ENCODE results near the gene PDLIM3.

DNA sequence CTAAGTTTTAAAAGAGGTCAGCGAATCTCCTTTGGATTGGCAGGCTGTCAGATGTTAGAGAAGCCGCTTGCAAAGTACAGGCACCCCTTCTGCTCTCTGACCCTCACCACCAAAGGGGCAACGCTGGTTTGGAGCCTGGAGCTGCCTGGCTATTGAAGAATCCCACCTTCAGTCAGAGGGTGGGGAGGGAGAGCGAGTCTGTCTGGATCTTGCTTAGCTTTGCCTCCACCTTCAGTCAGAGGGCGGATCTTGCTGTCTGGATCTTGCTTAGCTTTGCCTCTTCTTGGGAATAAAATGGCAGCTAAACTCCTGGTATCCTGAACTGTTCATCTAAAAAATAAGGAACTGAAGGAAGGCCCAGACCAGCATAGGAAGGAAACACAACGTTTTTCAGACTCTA lies 71.1 kb downstream of the PDLIM3 start:
- TF ChIP-seq CTCF (IDR thresholded peaks at IDR 0.05; ENCODE audit: borderline replicate concordance, extremely low read depth, low read length, poor library complexity, severe bottlenecking) (no peak), EZH2 (IDR thresholded peaks at IDR 0.05; ENCODE audit: borderline replicate concordance, low read depth, low read length, severe bottlenecking) (no peak)

Data from DND-41 (cell line).